GM18909 (cell line): Measurements from ENCODE around the gene STAT3.
"Not testable (repeated sequence)": the region's sequence is repeated elsewhere in the genome, so short reads cannot be mapped to it uniquely, and the experiment has no call there.

Source experiments
- ATAC-seq: cut with Tn5 transposase; IDR thresholded peaks from one replicate; pipeline ENCODE4 v1.9.1; 2021; ENCODE audit warnings: mild to moderate bottlenecking; ENCODE audit not compliant: unreplicated experiment, poor library complexity

The STAT3 gene

DNA sequence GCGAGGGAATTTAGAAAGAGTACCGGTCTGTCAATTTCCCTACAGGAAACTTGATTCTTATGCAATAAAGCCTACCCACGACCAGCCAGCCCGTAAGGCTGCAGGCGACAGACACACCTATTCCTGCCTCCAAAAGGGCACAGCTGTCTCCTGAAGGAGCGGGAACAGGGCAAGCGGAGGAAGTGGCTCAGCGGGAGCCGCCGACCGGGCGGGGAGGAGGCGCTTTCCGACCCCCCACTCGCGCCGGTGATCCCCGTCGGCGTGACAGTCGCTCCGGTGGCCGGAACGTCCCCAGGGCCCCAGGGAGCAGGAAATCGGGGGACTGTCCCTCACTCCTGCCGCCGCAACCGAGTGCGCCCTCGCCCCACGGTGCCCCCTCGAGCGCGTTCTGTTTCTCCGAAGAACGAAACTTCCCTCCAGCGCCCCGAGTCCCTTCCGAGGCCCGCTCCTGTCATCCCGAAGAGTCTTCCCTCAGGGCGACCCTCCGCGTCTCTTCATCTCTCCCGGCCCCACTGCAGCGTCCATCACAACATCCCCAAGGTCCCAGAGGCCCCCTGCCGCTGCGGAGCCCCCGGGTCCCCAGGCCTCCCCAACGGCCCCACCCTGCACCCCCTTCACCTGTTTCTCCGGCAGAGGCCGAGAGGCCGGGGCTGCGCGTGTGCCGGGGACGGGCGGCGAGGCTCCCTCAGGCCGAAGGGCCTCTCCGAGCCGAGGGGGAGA lies 421 bp downstream of the STAT3 start:
- ATAC-seq: no peak

DNA sequence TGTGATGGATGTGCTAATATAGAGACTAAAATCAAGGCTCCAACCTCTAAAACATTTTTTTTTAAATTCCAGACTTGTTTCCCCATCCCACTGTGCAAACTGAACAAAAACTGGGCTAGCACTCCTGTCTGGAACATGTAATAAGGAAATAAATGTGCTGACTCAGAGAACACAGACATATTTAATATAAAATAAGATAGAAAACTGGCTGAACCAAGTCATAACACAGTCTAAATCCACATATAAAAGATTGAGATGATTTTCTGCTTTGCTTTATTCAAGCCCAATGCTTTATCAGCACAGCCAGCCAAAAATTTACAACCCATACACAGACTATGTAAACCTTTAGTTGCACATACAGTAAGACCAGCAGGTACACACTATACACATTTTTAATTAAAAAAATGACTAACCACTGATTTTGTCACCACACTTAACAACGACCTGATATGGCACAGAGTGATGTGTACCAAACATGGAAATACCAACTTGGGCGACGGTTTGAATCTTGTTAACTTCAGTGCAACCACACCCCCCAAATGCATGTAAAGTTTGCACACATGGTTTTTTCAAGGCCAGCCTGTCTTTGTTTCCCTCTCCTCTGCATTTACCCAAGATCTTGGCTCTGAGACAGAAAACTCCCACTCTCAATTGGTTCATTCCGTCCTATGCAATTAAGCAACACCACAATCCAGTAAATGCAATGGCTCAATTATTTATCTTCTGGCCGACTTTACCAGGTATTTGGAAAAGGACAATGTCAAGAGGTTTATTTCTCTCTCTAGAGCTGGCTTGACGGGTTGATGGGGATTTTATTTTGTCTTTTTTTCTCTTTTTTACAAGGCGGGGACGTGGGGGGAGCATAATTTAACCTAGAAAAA lies 1.2 kb downstream of the STAT3 start:
- ATAC-seq: no peak

- ATAC-seq: no peak
Measured at GRCh38 chr17:42381898-42382297, 6.3 kb downstream of the STAT3 start.

- ATAC-seq: no peak
Measured at GRCh38 chr17:42380935-42381334, 7.3 kb downstream of the STAT3 start.

- ATAC-seq: no peak
Measured at GRCh38 chr17:42378959-42379594, 9.2 kb downstream of the STAT3 start.

DNA sequence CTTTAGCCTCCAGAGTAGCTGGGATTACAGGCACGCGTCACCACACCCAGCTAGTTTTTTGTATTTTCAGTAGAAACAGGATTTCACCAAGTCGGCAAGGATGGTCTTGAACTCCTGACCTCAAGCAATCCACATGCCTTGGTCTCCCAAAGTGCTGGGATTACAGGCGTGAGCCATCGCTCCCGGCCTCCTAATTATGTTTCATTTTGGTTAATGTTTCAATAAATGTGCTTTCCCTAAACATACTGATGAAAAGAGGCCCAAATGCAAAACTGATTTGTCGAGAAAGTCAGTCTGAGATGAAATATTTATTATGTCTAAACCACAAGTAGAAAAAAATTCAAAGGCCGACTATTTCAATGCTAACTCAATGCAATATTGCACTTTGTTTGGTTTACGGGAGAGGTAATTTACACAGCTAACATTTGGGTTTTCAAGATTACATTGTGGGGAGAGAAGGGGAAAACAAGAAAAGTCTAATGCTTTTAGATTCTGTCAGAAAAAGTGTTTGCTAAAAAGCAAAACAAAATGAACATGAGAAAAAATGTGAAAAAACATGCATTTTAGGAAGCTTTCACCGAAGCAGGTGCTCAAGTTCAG lies 9.8 kb downstream of the STAT3 start:
- no peak for ATAC-seq

DNA sequence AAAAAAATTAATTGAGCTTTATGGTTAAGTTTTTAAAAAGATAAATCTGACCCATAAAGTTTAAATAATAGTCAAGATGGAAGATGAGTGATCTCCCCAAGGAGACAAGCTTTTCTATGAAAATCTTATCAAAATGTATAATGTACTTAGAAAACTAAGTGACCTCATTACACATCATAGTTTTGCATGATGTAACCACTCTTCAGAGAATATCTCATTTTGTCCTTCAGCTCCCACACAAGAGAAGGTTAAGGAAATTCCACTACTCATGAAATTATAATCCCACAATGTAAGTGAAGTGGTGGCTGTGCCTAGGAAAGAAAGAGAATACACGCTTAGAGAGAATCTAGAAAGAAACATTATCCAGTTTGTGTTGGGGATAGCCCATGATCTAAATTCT lies 14.3 kb downstream of the STAT3 start:
- no peak for ATAC-seq

DNA sequence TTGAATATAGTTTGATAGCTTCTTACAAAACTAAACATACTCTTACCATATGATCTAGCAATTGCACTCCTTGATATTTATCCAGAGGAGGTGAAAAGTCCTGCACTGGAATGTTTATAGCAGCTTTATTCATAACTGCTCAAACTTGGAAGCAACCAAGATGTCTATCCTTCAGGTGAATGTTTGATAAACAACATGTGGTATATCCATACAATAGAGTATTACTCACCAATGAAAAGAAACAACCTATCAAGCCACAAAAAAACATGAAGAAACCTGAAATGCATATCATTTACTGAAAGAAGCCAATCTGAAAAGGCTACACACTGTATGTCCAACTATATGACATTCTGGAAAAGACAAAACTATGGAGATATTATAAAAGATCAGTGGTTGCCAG lies 16.1 kb downstream of the STAT3 start:
- ATAC-seq: no peak

- ATAC-seq: not testable (repeated sequence)
Measured at GRCh38 chr17:42368797-42369561, 19.3 kb downstream of the STAT3 start.

- not testable (repeated sequence) for ATAC-seq
Measured at GRCh38 chr17:42368310-42368709, 19.9 kb downstream of the STAT3 start.

GRCh38 chr17:42366176-42367023 lies 21.8 kb downstream of the STAT3 start:
- ATAC-seq: not testable (repeated sequence)

DNA sequence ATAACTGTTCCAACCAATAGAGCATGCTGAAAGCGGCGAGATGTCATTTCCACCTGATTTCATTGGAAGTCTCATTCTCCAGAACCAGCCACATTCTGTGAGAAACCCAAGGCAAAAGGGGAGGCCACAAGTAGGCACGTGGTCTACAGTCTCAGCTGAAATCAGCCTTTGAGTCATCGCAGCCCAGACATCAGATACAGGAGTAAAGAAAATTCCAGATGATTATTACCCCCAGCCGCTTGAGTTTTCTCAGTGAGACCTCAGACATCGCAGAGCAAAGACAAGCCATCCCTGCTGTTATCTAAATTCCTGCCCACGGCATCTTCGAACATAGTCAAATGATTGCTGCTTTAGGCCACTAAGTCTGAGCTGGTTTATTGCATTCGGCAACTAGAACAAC lies 23.1 kb downstream of the STAT3 start:
- no peak for ATAC-seq

DNA sequence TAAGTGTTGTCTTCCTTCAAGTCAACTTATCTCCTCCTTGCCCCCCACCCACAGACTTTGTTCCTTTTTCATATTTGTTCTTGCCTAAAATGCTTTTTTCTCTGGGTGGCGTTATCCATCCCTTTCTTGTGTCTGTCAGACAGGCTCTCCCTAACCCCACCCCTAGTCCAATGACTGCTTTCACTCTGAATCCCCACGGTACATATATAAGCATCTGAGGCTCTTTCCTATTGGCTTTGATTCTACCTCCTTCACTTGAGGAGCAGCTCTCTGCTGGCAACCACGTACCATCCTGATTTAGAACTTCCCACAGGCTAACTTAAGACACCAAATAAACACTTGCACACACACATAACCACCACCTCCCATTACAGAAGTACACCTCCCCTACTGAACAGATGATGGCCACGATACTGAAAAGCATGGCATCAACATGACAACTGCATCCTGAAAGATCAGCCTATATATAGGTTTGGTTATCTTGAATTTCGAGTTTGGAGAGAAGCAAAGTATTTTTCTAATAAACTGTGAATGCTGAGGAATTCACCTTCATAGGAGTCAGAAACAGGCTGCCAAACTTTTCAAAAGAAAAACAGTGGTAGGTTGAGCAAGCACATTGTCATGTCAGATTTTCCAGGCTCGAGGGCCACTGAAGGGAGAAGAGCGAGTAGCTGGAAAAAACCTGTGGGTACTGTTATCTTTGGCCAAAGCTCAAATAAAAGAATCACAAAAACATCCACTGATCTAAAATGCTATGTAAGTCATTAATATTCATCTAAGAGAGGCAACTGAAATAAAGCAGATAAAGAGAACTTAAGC lies 24.3 kb downstream of the STAT3 start:
- no peak for ATAC-seq

GRCh38 chr17:42363231-42363630 lies 25.0 kb downstream of the STAT3 start:
- ATAC-seq: no peak

DNA sequence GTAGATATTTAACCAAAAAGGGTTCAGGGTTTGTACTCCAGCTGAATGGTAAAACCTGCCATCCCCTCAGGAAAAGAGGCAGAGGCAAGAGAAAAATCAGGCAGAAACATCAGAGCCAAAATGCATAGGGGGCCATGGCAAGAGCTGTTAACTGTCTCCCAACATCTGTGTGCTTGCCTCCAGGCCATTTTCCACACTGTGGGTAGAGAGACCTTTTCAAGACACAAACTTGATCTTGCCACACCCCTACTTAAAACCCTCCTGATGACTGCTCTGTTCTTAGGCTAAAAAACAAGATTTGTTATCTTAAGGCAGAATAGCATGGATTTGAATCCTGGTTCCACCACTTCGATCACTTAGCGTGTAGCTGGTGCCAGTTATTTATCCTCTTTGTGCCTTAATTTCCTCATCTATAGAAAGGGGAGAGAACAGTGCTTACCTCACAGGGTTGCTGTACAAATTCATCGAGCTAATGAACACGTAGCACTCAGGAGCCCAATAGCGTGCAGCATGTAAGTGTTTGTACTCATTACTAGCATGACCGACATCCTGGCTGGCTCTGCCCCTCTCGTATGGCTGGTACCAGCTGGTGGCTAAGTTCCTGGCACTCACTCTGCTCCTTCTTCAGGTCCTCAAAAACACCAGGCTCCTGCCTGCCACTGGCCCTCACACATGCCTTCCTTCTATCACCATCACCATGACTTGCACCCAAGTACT lies 25.8 kb downstream of the STAT3 start:
- no peak for ATAC-seq

DNA sequence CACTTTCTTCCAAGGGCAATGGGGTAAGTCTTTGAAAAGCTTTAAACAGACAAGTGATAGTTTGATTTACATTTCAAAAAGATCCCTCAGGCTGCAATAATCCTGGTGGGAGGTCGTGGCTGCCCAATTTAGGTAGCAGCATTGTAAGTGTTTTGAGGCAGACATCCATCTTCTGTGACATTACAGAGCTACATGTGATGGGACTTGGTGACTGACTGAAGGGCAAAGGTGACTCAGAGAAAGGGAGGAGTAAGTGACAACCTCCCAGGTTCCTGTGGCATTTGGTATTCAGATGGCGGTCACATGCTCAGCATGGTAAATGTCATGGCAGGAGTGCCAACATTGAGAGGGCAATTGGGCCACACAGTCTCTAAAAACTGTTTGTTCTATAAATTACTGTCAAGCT lies 26.5 kb downstream of the STAT3 start:
- ATAC-seq: no peak

DNA sequence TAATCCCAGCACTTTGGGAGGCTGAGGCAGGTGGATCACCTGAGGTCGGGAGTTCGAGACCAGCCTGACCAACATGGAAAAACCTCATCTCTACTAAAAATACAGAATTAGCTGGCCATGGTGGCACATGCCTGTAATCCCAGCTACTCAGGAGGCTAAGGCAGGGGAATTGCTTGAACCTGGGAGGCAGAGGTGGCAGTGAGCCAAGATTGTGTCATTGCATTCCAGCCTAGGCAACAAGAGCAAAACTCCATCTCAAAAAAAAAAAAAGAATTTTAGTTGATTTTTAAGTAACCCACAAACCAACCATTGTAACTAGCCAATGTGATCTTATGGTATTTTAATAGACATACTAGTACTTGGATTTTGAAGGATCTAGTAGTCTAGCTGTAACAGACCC lies 27.9 kb downstream of the STAT3 start:
- ATAC-seq: not testable (repeated sequence)

DNA sequence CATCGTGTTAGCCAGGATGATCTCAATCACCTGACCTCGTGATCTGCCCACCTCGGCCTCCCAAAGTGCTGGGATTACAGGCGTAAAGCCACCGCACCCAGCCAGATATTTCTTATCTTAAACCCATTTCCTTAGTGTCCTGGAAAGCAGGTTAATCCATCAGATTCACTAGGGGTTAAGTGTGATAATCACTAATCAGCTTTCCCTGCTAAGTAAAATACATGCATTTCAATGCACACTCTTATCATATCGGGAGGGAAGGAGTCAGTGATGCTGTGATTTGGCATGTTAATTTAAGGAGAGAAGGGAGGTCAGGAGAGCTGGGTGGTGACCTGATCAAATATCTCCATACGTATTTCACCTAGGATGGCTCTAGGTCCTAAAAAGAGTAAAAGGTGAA lies 29.1 kb downstream of the STAT3 start:
- ATAC-seq: no peak
